SIG-M5 treated with dmso at 0.1 percent for 504 hours (cell line): ENCODE results near the gene GRPEL2.
"Not testable (repeated sequence)": the region's sequence is repeated elsewhere in the genome, so short reads cannot be mapped to it uniquely, and the experiment has no call there.

ENCODE experiments used
- DNase-seq: peaks from one replicate; lab custom pipeline; 2025; ENCODE audit not compliant: unreplicated experiment; lab: John Stamatoyannopoulos, UW

The GRPEL2 gene

GRCh38 chr5:149392718-149393117 lies 47.4 kb downstream of the GRPEL2 start:
- no peak for DNase-seq

- not testable (repeated sequence) for DNase-seq
Observed at GRCh38 chr5:149394996-149395395, 49.7 kb downstream of the GRPEL2 start.

- no peak for DNase-seq
Observed at GRCh38 chr5:149397530-149397929, 52.2 kb downstream of the GRPEL2 start.

GRCh38 chr5:149398747-149399266 lies 53.5 kb downstream of the GRPEL2 start:
- not testable (repeated sequence) for DNase-seq

GRCh38 chr5:149399775-149400174 lies 54.5 kb downstream of the GRPEL2 start:
- DNase-seq = no peak

- DNase-seq = no peak
Observed at GRCh38 chr5:149400304-149400703, 55.0 kb downstream of the GRPEL2 start.

- no peak for DNase-seq
Observed at GRCh38 chr5:149401051-149401450, 55.8 kb downstream of the GRPEL2 start.

GRCh38 chr5:149402291-149402690 lies 57.0 kb downstream of the GRPEL2 start:
- no peak for DNase-seq
